Naive thymus-derived CD4-positive, alpha-beta T cell (primary cell): ENCODE data around the gene TBC1D32. TPM values are rescaled to one million over a fixed set of nuclear protein-coding genes. Genes with fewer than 3 reads are reported as not detected.
A peak's percentile ranks its signal among the peaks of the same experiment; 100 is the strongest.
"Not testable (repeated sequence)": the region's sequence is repeated elsewhere in the genome, so short reads cannot be mapped to it uniquely, and the experiment has no call there.

Source experiments
- ATAC-seq: fragments of 150-1000 bp; cut with Tn5 transposase; 2 replicates; pipeline ENCODE4 v1.10.0; 2021; ENCODE audit warnings: mild to moderate bottlenecking, moderate library complexity
- CTCF ChIA-PET: fragments of 350-600 bp; sonication (Branson Sonifier 250); formaldehyde crosslinking; loops from one replicate; lab custom pipeline; 2021; ENCODE audit warnings: antibody characterized with exemption; lab: Charles Lee
- POLR2A ChIA-PET: fragments of 350-600 bp; sonication (Branson Sonifier 250); formaldehyde crosslinking; loops from one replicate; lab custom pipeline; 2021; ENCODE audit warnings: antibody characterized with exemption, inconsistent platforms; lab: Charles Lee
- DNase-seq, 9 donors: peaks; one replicate each; pipeline versions ENCODE4 v3.0.0 to v3.0.0-alpha.2; 2020 to 2022; ENCODE audit warnings: mixed read lengths in 1 of 9
- H3K27ac ChIP-seq: one replicate; pipeline ENCODE4 v1.7.0; 2013; ENCODE audit warnings: mild to moderate bottlenecking, low read depth, low read length, moderate library complexity
- H3K27me3 ChIP-seq, 2 donors: one replicate each; pipeline ENCODE4 v1.7.0; 2013; ENCODE audit warnings: low read length in 2 of 2, mild to moderate bottlenecking in 2 of 2, moderate library complexity in 2 of 2; ENCODE audit not compliant: control insufficient read depth in 2 of 2, insufficient read depth in 2 of 2
- H3K36me3 ChIP-seq, 3 experiments: 1 replicate in 2 of 3; 2 replicates in 1 of 3; pipeline ENCODE4 v1.7.0; 2013; ENCODE audit warnings: low read length in 3 of 3, mild to moderate bottlenecking in 3 of 3, moderate library complexity in 1 of 3; ENCODE audit not compliant: insufficient read depth in 3 of 3, control insufficient read depth in 2 of 3
- H3K4me1 ChIP-seq, 2 donors: one replicate each; pipeline ENCODE4 v1.7.0; 2013; ENCODE audit warnings: low read length in 2 of 2, mild to moderate bottlenecking in 2 of 2, moderate library complexity in 1 of 2; ENCODE audit not compliant: control insufficient read depth in 2 of 2, insufficient read depth in 2 of 2
- H3K4me3 ChIP-seq: 2 replicates; pipeline ENCODE4 v1.7.0; 2013; ENCODE audit warnings: mild to moderate bottlenecking, low read length
- H3K9me3 ChIP-seq, 3 experiments: 1 replicate in 2 of 3; 2 replicates in 1 of 3; pipeline ENCODE4 v1.7.0; 2013; ENCODE audit warnings: low read length in 3 of 3; ENCODE audit not compliant: control insufficient read depth in 2 of 3
- H3K27ac Mint-ChIP-seq, 9 donors: one replicate each; pipeline ENCODE4 v1.8.0; 2020 to 2022; ENCODE audit warnings: mixed read lengths in 9 of 9, mild to moderate bottlenecking in 8 of 9, moderate library complexity in 5 of 9, inconsistent platforms in 2 of 9
- H3K27me3 Mint-ChIP-seq, 5 donors: one replicate each; pipeline ENCODE4 v1.8.0; 2021 to 2022; ENCODE audit warnings: mixed read lengths in 5 of 5, mild to moderate bottlenecking in 1 of 5
- H3K36me3 Mint-ChIP-seq, 5 donors: one replicate each; pipeline ENCODE4 v1.8.0; 2020 to 2022; ENCODE audit warnings: mixed read lengths in 5 of 5, mild to moderate bottlenecking in 3 of 5, inconsistent platforms in 1 of 5
- H3K4me1 Mint-ChIP-seq, 7 donors: one replicate each; pipeline ENCODE4 v1.8.0; 2020 to 2022; ENCODE audit warnings: mixed read lengths in 7 of 7, mild to moderate bottlenecking in 3 of 7, inconsistent platforms in 1 of 7
- H3K4me3 Mint-ChIP-seq, 10 donors: one replicate each; pipeline ENCODE4 v1.8.0; 2020 to 2022; ENCODE audit warnings: mild to moderate bottlenecking in 10 of 10, mixed read lengths in 10 of 10, moderate library complexity in 6 of 10, inconsistent platforms in 2 of 10
- H3K9me3 Mint-ChIP-seq, 11 donors: one replicate each; pipeline ENCODE4 v1.8.0; 2020 to 2022; ENCODE audit warnings: mixed read lengths in 11 of 11, mild to moderate bottlenecking in 4 of 11, inconsistent platforms in 1 of 11, moderate library complexity in 1 of 11
- intact Hi-C, 2 donors: fragments of 100-400 bp; cut with micrococcal nuclease; formaldehyde crosslinking; loops; one replicate each; pipeline ENCODE4 v1.15.1; 2023
- polyA plus RNA-seq, 2 donors: library from polyadenylated mRNA; unstranded; fragments of 300-500 nt; fragmentation: Illumina TruSeq; gene quantifications; one replicate each; pipeline ENCODE4 v1.2.3, GENCODE V29; 2021
- total RNA-seq, 6 experiments: library from RNA in 5 of 6; stranded (reverse) in 5 of 6; gene quantifications; 1 replicate in 5 of 6; 2 replicates in 1 of 6; pipeline ENCODE4 v1.2.3 and lab custom pipeline; 2021 to 2026

The TBC1D32 gene
- total and polyA plus RNA-seq, 7 experiments from 2014 or later = 2.2 to 17.7 (median 14.7) TPM

- Mint-ChIP-seq H3K9me3 (peaks cover 0 to 5% (median 0%) of the 10 kb centered on the region in 11 donors), H3K4me3 (no peak overlapping the region), H3K27ac (no peak overlapping the region), H3K36me3 (peaks cover 7 to 38% (median 15%) of the 10 kb centered on the region in 5 donors), H3K27me3 (no peaks in the 10 kb centered on the region), H3K4me1 (peaks cover 0 to 4% (median 0%) of the 10 kb centered on the region in 7 donors)
- Histone ChIP-seq H3K27me3 (no peaks in the 10 kb centered on the region), H3K4me3 (no peak overlapping the region), H3K36me3 (no peaks in the 10 kb centered on the region), H3K4me1 (no peaks in the 10 kb centered on the region), H3K27ac (no peak overlapping the region), H3K9me3 (no peaks in the 10 kb centered on the region)
- no peak for ATAC-seq
- ChIA-PET CTCF (interaction anchor here (0.7 kb wide), 1 partner anchor 714 kb away, joined by 4 read pairs; no protein-coding TSS in a partner anchor), POLR2A (interaction anchor here (0.9 to 2.0 kb wide), 2 partner anchors 11 to 21 kb away, joined by 3 to 9 read pairs; no protein-coding TSS in a partner anchor)
- DNase-seq = no peak
- intact Hi-C loops = no loop called here
These were observed 19.7 kb downstream of the TBC1D32 start for GRCh38 chr6:121314381-121315112.

- H3K4me1 Mint-ChIP-seq, intact Hi-C loops, H3K4me1 ChIP-seq, H3K9me3 Mint-ChIP-seq, ATAC-seq, H3K36me3 ChIP-seq, H3K27ac ChIP-seq, DNase-seq, H3K27ac Mint-ChIP-seq, H3K4me3 ChIP-seq, H3K27me3 ChIP-seq, H3K9me3 ChIP-seq, H3K4me3 Mint-ChIP-seq, H3K27me3 Mint-ChIP-seq, POLR2A ChIA-PET, CTCF ChIA-PET: not testable (repeated sequence)
- H3K36me3 Mint-ChIP-seq = peaks cover 7 to 38% (median 15%) of the 10 kb centered on the region in 5 donors
These were observed 22.5 kb downstream of the TBC1D32 start for GRCh38 chr6:121311814-121312213.

- Mint-ChIP-seq H3K9me3 (peaks cover 0 to 5% (median 0%) of the 10 kb centered on the region in 11 donors), H3K36me3 (peaks cover 5 to 27% (median 10%) of the 10 kb centered on the region in 5 donors), H3K27me3 (no peaks in the 10 kb centered on the region), H3K27ac (peak overlapping the region in 1 of 9 donors; percentile 41), H3K4me3 (no peak overlapping the region), H3K4me1 (no peaks in the 10 kb centered on the region)
- Histone ChIP-seq H3K36me3 (no peaks in the 10 kb centered on the region), H3K4me1 (no peaks in the 10 kb centered on the region), H3K27ac (no peak overlapping the region), H3K27me3 (no peaks in the 10 kb centered on the region), H3K9me3 (no peaks in the 10 kb centered on the region), H3K4me3 (no peak overlapping the region)
- intact Hi-C loops = no loop called here
- ATAC-seq (no peak), DNase-seq (no peak)
- POLR2A ChIA-PET = no interaction called here
- CTCF ChIA-PET = no interaction called here
These were observed 23.8 kb downstream of the TBC1D32 start for GRCh38 chr6:121310495-121310894.

- Mint-ChIP-seq H3K4me1 (no peaks in the 10 kb centered on the region), H3K27me3 (no peaks in the 10 kb centered on the region), H3K36me3 (peaks cover 5 to 26% (median 10%) of the 10 kb centered on the region in 5 donors), H3K4me3 (no peak overlapping the region), H3K27ac (no peak overlapping the region), H3K9me3 (peaks cover 0 to 5% (median 0%) of the 10 kb centered on the region in 11 donors)
- H3K4me3 ChIP-seq = no peak overlapping the region
- no peak for DNase-seq
- ChIA-PET CTCF (no interaction called here), POLR2A (no interaction called here)
- H3K27me3 ChIP-seq = no peaks in the 10 kb centered on the region
- no peaks in the 10 kb centered on the region for H3K4me1 ChIP-seq
- H3K36me3 ChIP-seq = no peaks in the 10 kb centered on the region
- no peaks in the 10 kb centered on the region for H3K9me3 ChIP-seq
- H3K27ac ChIP-seq = no peak overlapping the region
- intact Hi-C loops = loop anchor here (5.0 kb wide), 1 partner anchor 1568 kb away; no protein-coding TSS in a partner anchor
- no peak for ATAC-seq
These were observed 24.4 kb downstream of the TBC1D32 start for GRCh38 chr6:121309768-121310469.

GRCh38 chr6:121305957-121306607 is 28.2 kb downstream of the TBC1D32 start:
- Histone ChIP-seq H3K36me3 (no peaks in the 10 kb centered on the region), H3K4me3 (no peak overlapping the region), H3K27ac (no peak overlapping the region), H3K9me3 (no peaks in the 10 kb centered on the region), H3K27me3 (no peaks in the 10 kb centered on the region), H3K4me1 (no peaks in the 10 kb centered on the region)
- Mint-ChIP-seq H3K4me3 (no peak overlapping the region), H3K36me3 (peaks cover 2 to 13% (median 8%) of the 10 kb centered on the region in 5 donors), H3K27ac (peak overlapping the region in 1 of 9 donors; percentile 54), H3K4me1 (peaks cover 0 to 7% (median 0%) of the 10 kb centered on the region in 7 donors), H3K9me3 (peaks cover 0 to 3% (median 0%) of the 10 kb centered on the region in 11 donors), H3K27me3 (no peaks in the 10 kb centered on the region)
- POLR2A ChIA-PET = no interaction called here
- intact Hi-C loops = loop anchor here (1.0 to 5.0 kb wide), 4 partner anchors 251 to 1973 kb away; no protein-coding TSS in a partner anchor
- ATAC-seq (peak; percentile 62), DNase-seq (peak in 5 of 9 donors; percentile 2 to 14 (median 6))
- CTCF ChIA-PET = interaction anchor here (0.8 to 1.4 kb wide), 2 partner anchors 1972 to 1973 kb away, joined by 3 to 8 read pairs; no protein-coding TSS in a partner anchor

- H3K4me1 Mint-ChIP-seq = peaks cover 0 to 7% (median 0%) of the 10 kb centered on the region in 7 donors
- H3K36me3 Mint-ChIP-seq = peaks cover 3 to 22% (median 19%) of the 10 kb centered on the region in 5 donors
- H3K9me3 ChIP-seq = no peaks in the 10 kb centered on the region
- peaks cover 0 to 4% (median 0%) of the 10 kb centered on the region in 11 donors for H3K9me3 Mint-ChIP-seq
- H3K36me3 ChIP-seq = no peaks in the 10 kb centered on the region
- no peak for ATAC-seq
- H3K4me3 ChIP-seq = no peak overlapping the region
- ChIA-PET CTCF (no interaction called here), POLR2A (interaction anchor here (0.5 to 1.0 kb wide), 2 partner anchors 10 to 43 kb away, joined by 3 read pairs; no protein-coding TSS in a partner anchor)
- no peaks in the 10 kb centered on the region for H3K27me3 ChIP-seq
- no peaks in the 10 kb centered on the region for H3K27me3 Mint-ChIP-seq
- intact Hi-C loops = no loop called here
- no peak for DNase-seq
- no peak overlapping the region for H3K4me3 Mint-ChIP-seq
- H3K4me1 ChIP-seq = no peaks in the 10 kb centered on the region
- H3K27ac ChIP-seq = no peak overlapping the region
- peak overlapping the region in 2 of 9 donors; percentile 33 to 38 for H3K27ac Mint-ChIP-seq
These were observed 31.4 kb downstream of the TBC1D32 start for GRCh38 chr6:121302882-121303281.
